H1 (cell line): ENCODE results near the gene TTC33. TPM values are rescaled to one million over a fixed set of nuclear protein-coding genes. Genes with fewer than 3 reads are reported as not detected.

Experiments
- CTCF ChIA-PET: fragments of 300-600 bp; sonication (Branson Sonifier 250); formaldehyde crosslinking; loops from one replicate; lab custom pipeline; 2021; ENCODE audit not compliant: partially characterized antibody; lab: Charles Lee
- POLR2A ChIA-PET: fragments of 300-600 bp; sonication (Branson Sonifier 250); formaldehyde crosslinking; loops from one replicate; lab custom pipeline; 2021; ENCODE audit warnings: inconsistent platforms; ENCODE audit not compliant: partially characterized antibody; lab: Charles Lee
- DNase-seq, 2 experiments: peaks; one replicate each; pipeline versions ENCODE4 v3.0.0 to v3.0.0-alpha.2; 2010 to 2022; ENCODE audit warnings: low spot score in 2 of 2, low read depth in 1 of 2, mixed read lengths in 1 of 2
- FAIRE-seq: peaks from 2 replicates; lab custom pipeline; 2011; peaks lifted over from hg19 to GRCh38; lab: Jason Lieb, UNC
- H2AFZ ChIP-seq: 2 replicates; pipeline ENCODE4 v1.8.1; 2012; ENCODE audit warnings: low read length, inconsistent platforms
- H2AK5ac ChIP-seq: 2 replicates; pipeline ENCODE4 v1.6.1; 2013; ENCODE audit warnings: low read depth, low read length
- H2BK120ac ChIP-seq: replicated peaks from 2 replicates; pipeline ENCODE3; 2013; ENCODE audit warnings: low read depth, low read length, inconsistent platforms
- H2BK12ac ChIP-seq: 2 replicates; pipeline ENCODE4 v1.6.1; 2013; ENCODE audit warnings: low read depth, low read length
- H2BK15ac ChIP-seq: 2 replicates; pipeline ENCODE4 v1.6.1; 2013; ENCODE audit warnings: low read length
- H2BK20ac ChIP-seq: 2 replicates; pipeline ENCODE4 v1.6.1; 2013; ENCODE audit warnings: low read length
- H2BK5ac ChIP-seq: 2 replicates; pipeline ENCODE4 v1.6.1; 2013; ENCODE audit warnings: low read depth, low read length
- H3K14ac ChIP-seq: 2 replicates; pipeline ENCODE4 v1.6.1; 2013; ENCODE audit warnings: inconsistent platforms; ENCODE audit not compliant: insufficient read length
- H3K18ac ChIP-seq: 2 replicates; pipeline ENCODE4 v1.6.1; 2013; ENCODE audit warnings: low read length; ENCODE audit errors: extremely low read depth
- H3K23ac ChIP-seq: 2 replicates; pipeline ENCODE4 v1.6.1; 2013; ENCODE audit warnings: inconsistent platforms; ENCODE audit not compliant: insufficient read length
- H3K23me2 ChIP-seq: 2 replicates; pipeline ENCODE4 v1.6.1; 2013; ENCODE audit warnings: low read depth, low read length
- H3K27ac ChIP-seq: 2 replicates; pipeline ENCODE4 v1.6.1; 2011; ENCODE audit warnings: low read depth, low read length, inconsistent platforms
- H3K27me3 ChIP-seq, 4 experiments: replicated peaks in 1 of 4; 1 replicate in 1 of 4; 2 replicates in 3 of 4; pipeline versions ENCODE4 v1.6.1 to v1.8.1; 2011 to 2013; ENCODE audit warnings: low read length in 3 of 4, mild to moderate bottlenecking in 3 of 4, inconsistent platforms in 2 of 4, mixed read lengths in 2 of 4, moderate library complexity in 1 of 4; ENCODE audit not compliant: control insufficient read depth in 3 of 4, insufficient read depth in 3 of 4; ENCODE audit errors: extremely low read depth in 1 of 4
- H3K36me3 ChIP-seq, 4 experiments: 2 replicates each; pipeline versions ENCODE4 v1.6.1 to v1.8.1; 2011 to 2013; ENCODE audit warnings: mild to moderate bottlenecking in 4 of 4, low read length in 3 of 4, moderate library complexity in 2 of 4, control low read depth in 1 of 4, inconsistent platforms in 1 of 4; ENCODE audit not compliant: insufficient read depth in 4 of 4, control insufficient read depth in 2 of 4
- H3K4ac ChIP-seq: replicated peaks from 2 replicates; pipeline ENCODE3; 2013; ENCODE audit warnings: low read length, low read depth, mixed read lengths, inconsistent platforms; ENCODE audit not compliant: insufficient read length
- H3K4me1 ChIP-seq, 4 experiments: replicated peaks in 1 of 4; 1 replicate in 1 of 4; 2 replicates in 3 of 4; pipeline versions ENCODE4 v1.6.1 to v1.8.1; 2011 to 2013; ENCODE audit warnings: low read length in 3 of 4, inconsistent platforms in 2 of 4, mixed read lengths in 1 of 4; ENCODE audit not compliant: insufficient read depth in 4 of 4, control insufficient read depth in 3 of 4
- H3K4me2 ChIP-seq, 2 experiments: 2 replicates each; pipeline versions ENCODE4 v1.6.1 to v1.8.1; 2011 to 2013; ENCODE audit warnings: low read depth in 2 of 2, low read length in 2 of 2, control low read depth in 1 of 2, inconsistent platforms in 1 of 2, mild to moderate bottlenecking in 1 of 2; ENCODE audit not compliant: insufficient read depth in 1 of 2
- H3K4me3 ChIP-seq, 4 experiments: fragments of 200-600, 300-600 bp in 1 of 4; sonication (generic), shearing (Covaris generic), sonication (Bioruptor Twin) in 1 of 4; 2 replicates each; pipeline versions ENCODE4 v1.5.1 to v1.8.1; 2011 to 2016; ENCODE audit warnings: low read length in 4 of 4, low read depth in 3 of 4, control low read depth in 2 of 4, inconsistent platforms in 2 of 4, mild to moderate bottlenecking in 2 of 4, mixed read lengths in 1 of 4, moderate library complexity in 1 of 4; ENCODE audit not compliant: insufficient read depth in 2 of 4; ENCODE audit errors: extremely low read depth in 1 of 4
- H3K56ac ChIP-seq: replicated peaks from 2 replicates; pipeline ENCODE3; 2013; ENCODE audit warnings: low read depth, mild to moderate bottlenecking, mixed read lengths, low read length, inconsistent platforms; ENCODE audit not compliant: insufficient read length
- H3K79me1 ChIP-seq: 2 replicates; pipeline ENCODE4 v1.6.1; 2013; ENCODE audit warnings: low read depth, low read length, control low read depth
- H3K79me2 ChIP-seq, 2 experiments: 2 replicates each; pipeline versions ENCODE4 v1.6.1 to v1.8.1; 2012 to 2013; ENCODE audit warnings: low read length in 2 of 2, mild to moderate bottlenecking in 2 of 2, inconsistent platforms in 1 of 2; ENCODE audit not compliant: insufficient read depth in 2 of 2, control insufficient read depth in 1 of 2
- H3K9ac ChIP-seq, 4 experiments: replicated peaks in 1 of 4; 1 replicate in 1 of 4; 2 replicates in 3 of 4; pipeline versions ENCODE4 v1.6.1 to v1.8.1; 2011 to 2013; ENCODE audit warnings: low read depth in 3 of 4, low read length in 3 of 4, control low read depth in 2 of 4, mild to moderate bottlenecking in 2 of 4, moderate library complexity in 2 of 4, inconsistent platforms in 1 of 4; ENCODE audit errors: extremely low read depth in 1 of 4
- H3K9me3 ChIP-seq, 2 experiments: 2 replicates each; pipeline versions ENCODE4 v1.6.1 to v1.8.1; 2012 to 2013; ENCODE audit warnings: mild to moderate bottlenecking in 2 of 2, moderate library complexity in 2 of 2, control low read depth in 1 of 2, inconsistent platforms in 1 of 2, low read depth in 1 of 2, low read length in 1 of 2, mixed read lengths in 1 of 2; ENCODE audit not compliant: insufficient read depth in 2 of 2
- H4K20me1 ChIP-seq, 2 experiments: replicated peaks in 1 of 2; 2 replicates each; pipeline versions ENCODE3 to v1.8.1; 2011 to 2013; ENCODE audit warnings: inconsistent platforms in 2 of 2, low read length in 2 of 2, mild to moderate bottlenecking in 1 of 2; ENCODE audit not compliant: insufficient read depth in 2 of 2, control insufficient read depth in 1 of 2
- H4K5ac ChIP-seq: 2 replicates; pipeline ENCODE4 v1.6.1; 2013; ENCODE audit warnings: low read length, low read depth, mixed read lengths, inconsistent platforms; ENCODE audit not compliant: insufficient read length
- H4K8ac ChIP-seq: 2 replicates; pipeline ENCODE4 v1.8.0; 2013; ENCODE audit warnings: mild to moderate bottlenecking, moderate library complexity, low read length, inconsistent platforms; ENCODE audit not compliant: insufficient read depth; ENCODE audit errors: extremely low read depth
- H4K91ac ChIP-seq: replicated peaks from 2 replicates; pipeline ENCODE3; 2013; ENCODE audit warnings: low read length, mixed read lengths, inconsistent platforms; ENCODE audit not compliant: insufficient read length
- ATF2 ChIP-seq: IDR thresholded peaks from 2 replicates; pipeline ENCODE4 v1.6.1; 2012; ENCODE audit warnings: low read length, inconsistent platforms
- CBX8 ChIP-seq: fragments of 300-800, 300-1000 bp; sonication (generic); IDR thresholded peaks from 2 replicates; pipeline ENCODE4 v1.7.1; 2016; ENCODE audit warnings: low read depth, low read length, borderline replicate concordance
- HDAC6 ChIP-seq: IDR thresholded peaks from one replicate; pipeline ENCODE4 v1.7.1; 2012; ENCODE audit warnings: low read depth, mild to moderate bottlenecking, inconsistent platforms, low read length, moderate library complexity
- JUN ChIP-seq: IDR thresholded peaks from 2 replicates; pipeline ENCODE4 v1.6.1; 2011; ENCODE audit warnings: low read depth, mild to moderate bottlenecking, improper control_type of control experiment, low read length
- NANOG ChIP-seq: IDR thresholded peaks from 2 replicates; pipeline ENCODE4 v1.6.1; 2011; ENCODE audit warnings: low read length, low read depth, mild to moderate bottlenecking, inconsistent platforms; ENCODE audit not compliant: insufficient read depth, poor library complexity, severe bottlenecking
- RNF2 ChIP-seq: fragments of 200-900, 300-1000 bp; sonication (generic); IDR thresholded peaks from 2 replicates; pipeline ENCODE4 v1.7.1; 2016; ENCODE audit warnings: borderline replicate concordance, low read depth, mild to moderate bottlenecking, antibody characterized with exemption, low read length; ENCODE audit not compliant: poor library complexity, severe bottlenecking; ENCODE audit errors: missing control alignments
- TAF1 ChIP-seq: IDR thresholded peaks from 2 replicates; pipeline ENCODE4 v1.6.1; 2011; ENCODE audit warnings: mild to moderate bottlenecking, low read depth, low read length
- TBP ChIP-seq: IDR thresholded peaks from 2 replicates; pipeline ENCODE4 v1.6.1; 2011; ENCODE audit warnings: low read depth, low read length, improper control_type of control experiment
- whole genome bisulfite sequencing, 2 experiments: shearing (Covaris generic) in 1 of 2; methylation state at CpG; one replicate each; pipeline versions ENCODE4 v1.1.6 to v1.1.7; 2013 to 2015; ENCODE audit warnings: low lambda C conversion rate in 2 of 2, mixed read lengths in 2 of 2, inconsistent platforms in 1 of 2, low coverage in 1 of 2, missing lambda C conversion rate in 1 of 2; ENCODE audit not compliant: insufficient replicate concordance in 2 of 2, insufficient coverage in 1 of 2, insufficient read length in 1 of 2; ENCODE audit errors: extremely low coverage in 1 of 2, missing lambda C conversion rate in 1 of 2; 5-methylcytosine and 5-hydroxymethylcytosine counted together
- polyA plus RNA-seq, 7 experiments: library from polyadenylated mRNA; depleted of rRNA in 3 of 7; stranded (reverse) in 5 of 7; unstranded in 2 of 7; fragments of >200 nt in 5 of 7; fragments of 200-250 nt in 2 of 7; gene quantifications; 1 replicate in 5 of 7; 2 replicates in 1 of 7; 4 replicates in 1 of 7; pipeline versions ENCODE4 v1.2.1 to v1.2.3, GENCODE V29; 2011 to 2013; ENCODE audit warnings: missing spikeins in 2 of 7, mixed read lengths in 2 of 7
- total RNA-seq: library from RNA; stranded (reverse); fragmentation: NEBNext Ultra II Directional; extraction: Animal tissue kit (Norgen Biotek cat#: 25700); gene quantifications from 2 replicates; pipeline ENCODE4 v1.2.1, GENCODE V29; 2021

The TTC33 gene
- total and polyA plus RNA-seq, 2 of the 8 experiments (the other 6 are each of a cell fraction or from before 2014, with no cell fraction given) = 1.2 to 12.6 TPM

DNA sequence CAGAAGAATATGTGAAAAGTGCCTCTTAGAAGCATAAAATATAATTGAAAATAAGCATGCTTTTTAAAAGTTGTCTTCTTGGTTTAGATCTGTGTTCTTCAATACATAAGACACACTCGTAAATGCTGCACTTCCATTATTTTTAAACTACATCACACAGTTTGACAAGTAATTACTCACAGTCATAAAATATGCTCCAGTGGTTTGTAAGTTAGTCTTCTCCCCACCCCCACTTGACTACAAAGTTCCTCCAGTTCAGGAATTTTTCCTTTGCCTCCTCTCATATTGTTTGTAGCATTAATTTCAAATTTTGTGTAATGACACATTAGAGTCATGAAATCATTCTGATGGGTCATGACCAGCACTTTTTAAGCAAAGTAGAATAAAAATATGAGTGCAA lies 136.3 kb downstream of the TTC33 start:
- H3K9me3 ChIP-seq = no peaks in the 10 kb centered on the region

More for the DNA sequence above, 136.3 kb downstream of the TTC33 start:
- Histone ChIP-seq H3K9ac (no peak overlapping the region), H3K4me2 (no peak overlapping the region), H3K14ac (no peak overlapping the region), H2BK5ac (no peak overlapping the region), H2BK12ac (no peak overlapping the region), H2AK5ac (no peak overlapping the region), H3K36me3 (no peaks in the 10 kb centered on the region), H2AFZ (no peak overlapping the region), H2BK20ac (no peak overlapping the region), H3K79me2 (no peaks in the 10 kb centered on the region)
- FAIRE-seq (no peak), DNase-seq (no peak)
- no peak for TF ChIP-seq NANOG
- TF ChIP-seq HDAC6 = no peak
- TF ChIP-seq RNF2 = no peak
- no peak for TF ChIP-seq TAF1
- TF ChIP-seq TBP = no peak
- no peak for TF ChIP-seq JUN
- no peak for TF ChIP-seq ATF2
- TF ChIP-seq CBX8 = no peak
- TF ChIP-seq, all 59 proteins: peak for 0
- Histone ChIP-seq H3K23me2 (no peaks in the 10 kb centered on the region), H3K4ac (no peak overlapping the region), H3K23ac (no peak overlapping the region), H3K4me1 (no peaks in the 10 kb centered on the region), H2BK15ac (no peak overlapping the region), H3K79me1 (no peaks in the 10 kb centered on the region), H4K8ac (no peak overlapping the region), H3K56ac (no peak overlapping the region), H3K18ac (no peak overlapping the region), H3K4me3 (no peak overlapping the region), H4K5ac (no peak overlapping the region), H3K27me3 (no peaks in the 10 kb centered on the region), H2BK120ac (no peak overlapping the region), H3K27ac (no peak overlapping the region), H4K20me1 (no peaks in the 10 kb centered on the region), H4K91ac (no peak overlapping the region)
- POLR2A ChIA-PET = no interaction called here
- CTCF ChIA-PET = interaction anchor here (1.1 kb wide), 1 partner anchor 8 kb away, joined by 3 read pairs; no protein-coding TSS in a partner anchor
- 83% methylated on average over 1 of the region's 1 CpG; no CpG with 5 or more reads in 1 of the 2 experiments for WGBS, 2 experiments
